Measurements from ENCODE around the gene DDIT3. TPM values are rescaled to one million over a fixed set of nuclear protein-coding genes. Genes with fewer than 3 reads are reported as not detected.
A peak's percentile ranks its signal among the peaks of the same experiment; 100 is the strongest.
"Not testable (repeated sequence)": the region's sequence is repeated elsewhere in the genome, so short reads cannot be mapped to it uniquely, and the experiment has no call there.

The DDIT3 gene
- total and polyA plus RNA-seq, 2 donors (not counting 1 experiment from before 2014, with no cell fraction given) = 35.6 to 159 TPM

DNA sequence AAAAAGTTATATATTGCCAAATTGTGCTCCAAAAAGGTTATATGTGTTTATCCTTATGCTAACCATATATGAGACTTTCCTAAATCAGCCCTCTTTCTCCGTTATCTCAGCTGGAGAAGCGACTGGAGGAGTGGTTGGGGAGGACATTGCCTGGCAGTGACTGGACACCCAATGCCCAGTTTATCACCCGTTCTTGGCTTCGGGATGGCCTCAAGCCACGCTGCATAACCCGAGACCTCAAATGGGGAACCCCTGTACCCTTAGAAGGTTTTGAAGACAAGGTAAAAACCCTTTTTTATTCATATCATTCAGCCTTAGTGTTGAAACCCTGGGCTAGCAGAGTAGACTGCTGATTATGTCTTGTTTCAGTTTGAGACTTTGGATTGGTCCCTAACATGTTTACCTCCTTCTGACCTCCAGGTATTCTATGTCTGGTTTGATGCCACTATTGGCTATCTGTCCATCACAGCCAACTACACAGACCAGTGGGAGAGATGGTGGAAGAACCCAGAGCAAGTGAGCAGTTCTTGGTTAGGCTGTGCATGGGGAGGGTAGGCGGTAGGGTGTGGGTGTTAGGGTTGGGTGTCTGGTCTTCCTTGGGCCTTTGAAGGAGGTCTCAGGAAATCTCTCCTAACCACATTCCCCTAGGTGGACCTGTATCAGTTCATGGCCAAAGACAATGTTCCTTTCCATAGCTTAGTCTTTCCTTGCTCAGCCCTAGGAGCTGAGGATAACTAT is 8.6 kb downstream of the DDIT3 start:
- H3K27ac ChIP-seq (ENCODE audit: low read length in 2 of 2) = peak overlapping the region in 1 of 2 donors; percentile 20
- TF ChIP-seq EZH2 (IDR thresholded peaks at IDR 0.05; ENCODE audit: borderline replicate concordance, insufficient read depth, low read depth, low read length, poor library complexity, severe bottlenecking) = no peak
- TF ChIP-seq, protein P1, sequence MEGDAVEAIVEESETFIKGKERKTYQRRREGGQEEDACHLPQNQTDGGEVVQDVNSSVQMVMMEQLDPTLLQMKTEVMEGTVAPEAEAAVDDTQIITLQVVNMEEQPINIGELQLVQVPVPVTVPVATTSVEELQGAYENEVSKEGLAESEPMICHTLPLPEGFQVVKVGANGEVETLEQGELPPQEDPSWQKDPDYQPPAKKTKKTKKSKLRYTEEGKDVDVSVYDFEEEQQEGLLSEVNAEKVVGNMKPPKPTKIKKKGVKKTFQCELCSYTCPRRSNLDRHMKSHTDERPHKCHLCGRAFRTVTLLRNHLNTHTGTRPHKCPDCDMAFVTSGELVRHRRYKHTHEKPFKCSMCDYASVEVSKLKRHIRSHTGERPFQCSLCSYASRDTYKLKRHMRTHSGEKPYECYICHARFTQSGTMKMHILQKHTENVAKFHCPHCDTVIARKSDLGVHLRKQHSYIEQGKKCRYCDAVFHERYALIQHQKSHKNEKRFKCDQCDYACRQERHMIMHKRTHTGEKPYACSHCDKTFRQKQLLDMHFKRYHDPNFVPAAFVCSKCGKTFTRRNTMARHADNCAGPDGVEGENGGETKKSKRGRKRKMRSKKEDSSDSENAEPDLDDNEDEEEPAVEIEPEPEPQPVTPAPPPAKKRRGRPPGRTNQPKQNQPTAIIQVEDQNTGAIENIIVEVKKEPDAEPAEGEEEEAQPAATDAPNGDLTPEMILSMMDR (IDR thresholded peaks at IDR 0.05) = no peak
- no peak overlapping the region for H3K9ac ChIP-seq (ENCODE audit: low read length)
- WGBS (ENCODE audit: insufficient coverage) = no CpG with 5 or more reads among the region's 7 CpGs
- Mint-ChIP-seq H3K9me3 (ENCODE audit: insufficient read depth) (no peaks in the 10 kb centered on the region), H3K4me1 (no peaks in the 10 kb centered on the region), H3K27ac (peak overlapping the region; percentile 29), H3K4me3 (no peak overlapping the region), H3K27me3 (no peaks in the 10 kb centered on the region)
- H3K4me3 ChIP-seq (ENCODE audit: control extremely low read depth in 1 of 5, extremely low read depth in 1 of 5, insufficient read depth in 1 of 5, low read depth in 2 of 5, low read length in 4 of 5) = no peak overlapping the region
- H3K79me2 ChIP-seq (ENCODE audit: control insufficient read depth, insufficient read depth, low read length) = peaks cover 3% of the 10 kb centered on the region
- no peak overlapping the region for H3K4me2 ChIP-seq (replicated peaks; ENCODE audit: low read depth, low read length, poor library complexity, severe bottlenecking)
- ATAC-seq (ENCODE audit: low read depth) = no peak
- H3K9me3 ChIP-seq (ENCODE audit: control extremely low read depth in 1 of 3, control insufficient read depth in 2 of 3, insufficient read depth in 1 of 3, low read length in 2 of 3) = no peaks in the 10 kb centered on the region
- H2AFZ ChIP-seq (ENCODE audit: insufficient read depth, low read depth, low read length, poor library complexity, severe bottlenecking) = no peak overlapping the region
- ChIA-PET CTCF (interaction anchor here (0.7 kb wide), 1 partner anchor 1278 kb away, joined by 4 read pairs; no protein-coding TSS in a partner anchor), POLR2A (interaction anchor here (0.7 kb wide), 1 partner anchor 9 kb away, joined by 5 read pairs; no protein-coding TSS in a partner anchor)
- H4K20me1 ChIP-seq (ENCODE audit: control insufficient read depth, insufficient read depth, low read length, poor library complexity, severe bottlenecking) = peaks cover 5% of the 10 kb centered on the region
- intact Hi-C loops (cut with micrococcal nuclease) = no loop called here
- H3K4me1 ChIP-seq (ENCODE audit: control insufficient read depth in 2 of 2, insufficient read depth in 2 of 2, low read length in 2 of 2) = no peaks in the 10 kb centered on the region
- H3K36me3 ChIP-seq (replicated peaks in 1 of 2; ENCODE audit: control extremely low read depth in 1 of 2, control insufficient read depth in 1 of 2, extremely low read depth in 1 of 2, insufficient read depth in 2 of 2, low read length in 1 of 2) = peaks cover 22 to 61% of the 10 kb centered on the region in 2 experiments
- H3K27me3 ChIP-seq (replicated peaks in 1 of 4; ENCODE audit: control extremely low read depth in 1 of 4, control insufficient read depth in 3 of 4, insufficient read depth in 4 of 4, low read length in 3 of 4) = no peaks in the 10 kb centered on the region
- DNase-seq = no peak

DNA sequence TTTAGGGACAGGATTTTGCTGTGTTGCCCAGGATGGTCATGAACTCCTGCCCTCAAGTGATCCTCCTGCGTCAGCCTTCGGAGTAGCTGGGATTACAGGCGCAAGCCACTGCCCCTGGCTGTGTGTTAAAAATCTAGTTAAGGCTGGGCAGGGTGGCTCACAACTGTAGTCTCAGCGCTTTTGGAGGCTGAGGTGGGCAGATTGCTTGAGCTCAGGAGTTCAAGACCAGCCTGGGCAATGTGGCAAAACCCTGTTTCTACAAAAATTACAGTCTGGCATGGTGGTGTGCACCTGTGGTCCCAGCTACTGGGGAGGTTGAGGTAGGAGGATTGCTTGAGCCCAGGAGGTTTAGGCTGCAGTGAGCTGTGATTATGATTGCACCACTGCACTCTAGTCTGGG is 9.2 kb downstream of the DDIT3 start:
- Mint-ChIP-seq H3K4me1 (no peaks in the 10 kb centered on the region), H3K27me3 (no peaks in the 10 kb centered on the region), H3K27ac (no peak overlapping the region), H3K9me3 (ENCODE audit: insufficient read depth) (no peaks in the 10 kb centered on the region), H3K4me3 (no peak overlapping the region)
- Histone ChIP-seq H3K4me2 (replicated peaks; ENCODE audit: low read depth, low read length, poor library complexity, severe bottlenecking) (no peak overlapping the region), H3K27ac (ENCODE audit: low read length in 2 of 2) (no peak overlapping the region), H3K9me3 (ENCODE audit: control extremely low read depth in 1 of 3, control insufficient read depth in 2 of 3, insufficient read depth in 1 of 3, low read length in 2 of 3) (no peaks in the 10 kb centered on the region), H4K20me1 (ENCODE audit: control insufficient read depth, insufficient read depth, low read length, poor library complexity, severe bottlenecking) (peaks cover 5% of the 10 kb centered on the region), H2AFZ (ENCODE audit: insufficient read depth, low read depth, low read length, poor library complexity, severe bottlenecking) (no peak overlapping the region), H3K4me1 (ENCODE audit: control insufficient read depth in 2 of 2, insufficient read depth in 2 of 2, low read length in 2 of 2) (no peaks in the 10 kb centered on the region), H3K4me3 (ENCODE audit: control extremely low read depth in 1 of 5, extremely low read depth in 1 of 5, insufficient read depth in 1 of 5, low read depth in 2 of 5, low read length in 4 of 5) (no peak overlapping the region), H3K79me2 (ENCODE audit: control insufficient read depth, insufficient read depth, low read length) (peaks cover 5% of the 10 kb centered on the region), H3K36me3 (replicated peaks in 1 of 2; ENCODE audit: control extremely low read depth in 1 of 2, control insufficient read depth in 1 of 2, extremely low read depth in 1 of 2, insufficient read depth in 2 of 2, low read length in 1 of 2) (peaks cover 20 to 60% of the 10 kb centered on the region in 2 experiments), H3K27me3 (replicated peaks in 1 of 4; ENCODE audit: control extremely low read depth in 1 of 4, control insufficient read depth in 3 of 4, insufficient read depth in 4 of 4, low read length in 3 of 4) (no peaks in the 10 kb centered on the region), H3K9ac (ENCODE audit: low read length) (no peak overlapping the region)
- intact Hi-C loops (cut with micrococcal nuclease) = no loop called here
- TF ChIP-seq, protein P1 (IDR thresholded peaks at IDR 0.05) = no peak
- no peak for TF ChIP-seq EZH2 (IDR thresholded peaks at IDR 0.05; ENCODE audit: borderline replicate concordance, insufficient read depth, low read depth, low read length, poor library complexity, severe bottlenecking)
- ChIA-PET POLR2A (interaction anchor here (0.7 kb wide), 1 partner anchor 383 kb away, joined by 3 read pairs; no protein-coding TSS in a partner anchor), CTCF (interaction anchor here (0.7 kb wide), 1 partner anchor 1278 kb away, joined by 4 read pairs; no protein-coding TSS in a partner anchor)
- DNase-seq = no peak
- 100% methylated on average over 4 of the region's 4 CpGs for WGBS (ENCODE audit: insufficient coverage)
- ATAC-seq (ENCODE audit: low read depth) = no peak

DNA sequence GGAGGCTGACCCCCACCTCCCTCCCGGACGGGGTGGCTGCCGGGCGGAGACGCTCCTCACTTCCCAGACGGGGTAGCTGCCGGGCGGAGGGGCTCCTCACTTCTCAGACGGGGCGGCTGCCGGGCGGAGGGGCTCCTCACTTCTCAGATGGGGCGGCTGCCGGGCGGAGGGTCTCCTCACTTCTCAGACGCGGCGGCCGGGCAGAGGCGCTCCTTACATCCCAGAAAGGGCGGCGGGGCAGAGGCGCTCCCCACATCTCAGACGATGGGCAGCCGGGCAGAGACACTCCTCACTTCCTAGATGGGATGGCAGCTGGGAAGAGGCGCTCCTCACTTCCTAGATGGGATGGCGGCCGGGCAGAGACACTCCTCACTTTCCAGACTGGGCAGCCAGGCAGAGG is 12.5 kb downstream of the DDIT3 start:
- DNase-seq; H4K20me1 ChIP-seq (ENCODE audit: control insufficient read depth, insufficient read depth, low read length, poor library complexity, severe bottlenecking); H3K4me1 ChIP-seq (ENCODE audit: control insufficient read depth in 2 of 2, insufficient read depth in 2 of 2, low read length in 2 of 2); H3K9me3 ChIP-seq (ENCODE audit: control extremely low read depth in 1 of 3, control insufficient read depth in 2 of 3, insufficient read depth in 1 of 3, low read length in 2 of 3); H3K27me3 Mint-ChIP-seq; intact Hi-C loops (cut with micrococcal nuclease); H3K4me3 ChIP-seq (ENCODE audit: control extremely low read depth in 1 of 5, extremely low read depth in 1 of 5, insufficient read depth in 1 of 5, low read depth in 2 of 5, low read length in 4 of 5); H3K4me2 ChIP-seq (replicated peaks; ENCODE audit: low read depth, low read length, poor library complexity, severe bottlenecking); H3K27me3 ChIP-seq (replicated peaks in 1 of 4; ENCODE audit: control extremely low read depth in 1 of 4, control insufficient read depth in 3 of 4, insufficient read depth in 4 of 4, low read length in 3 of 4); CTCF ChIA-PET; H3K27ac Mint-ChIP-seq; H3K4me3 Mint-ChIP-seq; ATAC-seq (ENCODE audit: low read depth); H2AFZ ChIP-seq (ENCODE audit: insufficient read depth, low read depth, low read length, poor library complexity, severe bottlenecking); H3K9me3 Mint-ChIP-seq (ENCODE audit: insufficient read depth); H3K9ac ChIP-seq (ENCODE audit: low read length); H3K4me1 Mint-ChIP-seq; H3K27ac ChIP-seq (ENCODE audit: low read length in 2 of 2); POLR2A ChIA-PET: not testable (repeated sequence)
- Histone ChIP-seq H3K79me2 (ENCODE audit: control insufficient read depth, insufficient read depth, low read length) (peaks cover 14% of the 10 kb centered on the region), H3K36me3 (replicated peaks in 1 of 2; ENCODE audit: control extremely low read depth in 1 of 2, control insufficient read depth in 1 of 2, extremely low read depth in 1 of 2, insufficient read depth in 2 of 2, low read length in 1 of 2) (peaks cover 5 to 54% of the 10 kb centered on the region in 2 experiments)
- WGBS (ENCODE audit: insufficient coverage) = 100% methylated on average over 3 of the region's 28 CpGs

Data from B cell (primary cell).